Lung (tissue), 12 donors: ENCODE results near the gene FGF19. TPM values are rescaled to one million over a fixed set of nuclear protein-coding genes. Genes with fewer than 3 reads are reported as not detected.

Experiments
- ATAC-seq: fragments of 200-7000 bp; cut with Tn5 transposase; one replicate; pipeline ENCODE4 v1.9.1; 2020; ENCODE audit warnings: moderate number of reproducible peaks; ENCODE audit not compliant: insufficient read depth, low FRiP score
- DNase-seq, 3 donors: peaks; one replicate each; pipeline ENCODE4 v3.0.0-alpha.2; 2013 to 2017
- H3K27ac ChIP-seq, 2 donors: one replicate each; pipeline ENCODE4 v1.5.1; 2013; ENCODE audit warnings: mild to moderate bottlenecking in 2 of 2, moderate library complexity in 2 of 2, control low read depth in 1 of 2, inconsistent platforms in 1 of 2, low read depth in 1 of 2, low read length in 1 of 2
- H3K27me3 ChIP-seq, 3 donors: one replicate each; pipeline ENCODE4 v1.5.1; 2013; ENCODE audit warnings: low read length in 2 of 3; ENCODE audit not compliant: control insufficient read depth in 3 of 3, insufficient read depth in 3 of 3
- H3K36me3 ChIP-seq, 4 donors: one replicate each; pipeline ENCODE4 v1.5.1; 2013; ENCODE audit warnings: low read length in 4 of 4, mild to moderate bottlenecking in 1 of 4, moderate library complexity in 1 of 4; ENCODE audit not compliant: control insufficient read depth in 4 of 4, insufficient read depth in 4 of 4
- H3K4me1 ChIP-seq, 5 donors: one replicate each; pipeline ENCODE4 v1.5.1; 2013; ENCODE audit warnings: low read length in 5 of 5, mild to moderate bottlenecking in 2 of 5, moderate library complexity in 1 of 5; ENCODE audit not compliant: control insufficient read depth in 5 of 5, insufficient read depth in 5 of 5
- H3K4me3 ChIP-seq: one replicate; pipeline ENCODE4 v1.5.1; 2013; ENCODE audit warnings: mild to moderate bottlenecking, control low read depth, moderate library complexity
- H3K9ac ChIP-seq, 2 donors: one replicate each; pipeline ENCODE4 v1.5.1; 2013; ENCODE audit warnings: low read length in 2 of 2, control low read depth in 1 of 2; ENCODE audit not compliant: insufficient read depth in 1 of 2
- H3K9me3 ChIP-seq, 4 donors: one replicate each; pipeline ENCODE4 v1.5.1; 2013; ENCODE audit warnings: low read length in 3 of 4, mild to moderate bottlenecking in 1 of 4, moderate library complexity in 1 of 4; ENCODE audit not compliant: control insufficient read depth in 4 of 4, insufficient read depth in 3 of 4
- WGBS, 2 donors: extraction: QIAGEN DNeasy Blood & Tissue Kit; methylation state at CpG; one replicate each; pipeline ENCODE4 v1.1.7; 2013; 5-methylcytosine and 5-hydroxymethylcytosine counted together
- polyA plus RNA-seq, 2 donors: library from polyadenylated mRNA; stranded (reverse); fragments of 200-250 nt; gene quantifications; one replicate each; pipeline ENCODE4 v1.2.1, GENCODE V29; 2013
- total RNA-seq, 2 donors: library from RNA; depleted of rRNA in 1 of 2; stranded (reverse); fragments of >200 nt in 1 of 2; gene quantifications; one replicate each; pipeline ENCODE4 v1.2.1, GENCODE V29; 2014 to 2021
- TF ChIP-seq, protein P1 (sequence below): IDR thresholded peaks from 2 replicates; pipeline ENCODE4 v1.5.1; 2012; ENCODE audit warnings: mild to moderate bottlenecking; ENCODE audit errors: control extremely low read depth, extremely low read depth
- donor health status: control.
- donor health status: control.
- donor health status: Bipolar disorder and iron deficiency.
- donor health status: healthy.
- donor health status: DM: yes; HTN: yes; CAD: no.

Gene FGF19
- total and polyA plus RNA-seq, 4 donors: 0.09 TPM; not detected in 3

DNA sequence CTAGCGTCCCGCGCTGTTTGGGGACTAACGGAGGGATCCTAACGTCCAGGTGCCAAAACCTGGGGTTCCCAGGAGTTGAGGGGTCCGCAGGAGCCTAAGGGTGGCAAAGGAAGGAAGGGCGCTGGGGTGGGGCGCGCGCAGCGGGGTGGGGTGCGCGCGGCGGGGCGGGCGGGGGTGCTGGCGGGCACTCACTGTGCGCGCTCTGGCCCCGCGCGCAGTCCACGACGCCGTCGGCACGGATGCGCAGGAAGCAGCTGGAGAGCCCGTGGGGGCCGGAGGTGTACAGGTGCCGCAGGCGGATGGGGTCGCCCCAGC lies 412 bp downstream of the FGF19 start:
- no peak overlapping the region for H3K4me3 ChIP-seq
- no peak overlapping the region for H3K27ac ChIP-seq
- no peak overlapping the region for H3K9ac ChIP-seq
- whole genome bisulfite sequencing, 2 donors: 1 to 2% methylated on average over 20 to 34 of the region's 34 CpGs
- H3K9me3 ChIP-seq: no peaks in the 10 kb centered on the region
- DNase-seq: no peak
- peaks cover 0 to 23% (median 9%) of the 10 kb centered on the region in 5 donors for H3K4me1 ChIP-seq
- TF ChIP-seq, protein P1, sequence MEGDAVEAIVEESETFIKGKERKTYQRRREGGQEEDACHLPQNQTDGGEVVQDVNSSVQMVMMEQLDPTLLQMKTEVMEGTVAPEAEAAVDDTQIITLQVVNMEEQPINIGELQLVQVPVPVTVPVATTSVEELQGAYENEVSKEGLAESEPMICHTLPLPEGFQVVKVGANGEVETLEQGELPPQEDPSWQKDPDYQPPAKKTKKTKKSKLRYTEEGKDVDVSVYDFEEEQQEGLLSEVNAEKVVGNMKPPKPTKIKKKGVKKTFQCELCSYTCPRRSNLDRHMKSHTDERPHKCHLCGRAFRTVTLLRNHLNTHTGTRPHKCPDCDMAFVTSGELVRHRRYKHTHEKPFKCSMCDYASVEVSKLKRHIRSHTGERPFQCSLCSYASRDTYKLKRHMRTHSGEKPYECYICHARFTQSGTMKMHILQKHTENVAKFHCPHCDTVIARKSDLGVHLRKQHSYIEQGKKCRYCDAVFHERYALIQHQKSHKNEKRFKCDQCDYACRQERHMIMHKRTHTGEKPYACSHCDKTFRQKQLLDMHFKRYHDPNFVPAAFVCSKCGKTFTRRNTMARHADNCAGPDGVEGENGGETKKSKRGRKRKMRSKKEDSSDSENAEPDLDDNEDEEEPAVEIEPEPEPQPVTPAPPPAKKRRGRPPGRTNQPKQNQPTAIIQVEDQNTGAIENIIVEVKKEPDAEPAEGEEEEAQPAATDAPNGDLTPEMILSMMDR: no peak
- ATAC-seq: no peak
- H3K27me3 ChIP-seq: peaks cover 27 to 49% (median 42%) of the 10 kb centered on the region in 3 donors
- H3K36me3 ChIP-seq: no peaks in the 10 kb centered on the region

DNA sequence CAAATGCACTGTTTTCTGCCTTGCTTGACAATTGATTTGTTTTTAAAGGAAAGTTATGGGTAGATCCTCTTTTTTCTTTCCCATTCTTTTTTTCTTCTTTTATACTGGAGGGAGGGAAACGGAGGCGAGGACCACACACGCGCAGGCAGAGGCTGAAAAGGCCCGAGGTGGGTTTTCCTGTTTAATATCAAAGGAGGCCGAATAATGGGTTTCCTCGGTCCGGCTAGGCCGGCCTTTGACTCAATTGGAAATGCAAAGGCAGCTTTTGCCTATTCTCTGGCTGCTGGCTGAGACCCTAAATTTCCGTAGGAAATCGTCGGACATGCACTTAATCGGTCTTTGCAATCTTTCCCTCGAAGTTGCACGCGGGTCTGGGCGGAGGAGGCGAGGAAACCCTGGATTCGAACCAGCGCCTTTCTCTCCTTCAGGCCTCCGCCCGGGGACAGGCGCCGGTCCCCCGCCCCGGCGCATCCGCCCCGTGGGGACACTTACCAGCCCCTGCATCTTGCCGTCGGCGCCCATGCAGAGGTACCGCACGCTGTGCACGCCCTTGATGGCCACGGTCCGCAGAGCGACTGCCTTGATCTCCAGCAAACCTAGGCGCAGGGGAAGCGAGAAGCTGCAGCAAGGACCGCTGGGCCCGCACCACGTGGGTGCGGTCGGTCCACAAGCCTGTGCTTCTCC lies 911 bp downstream of the FGF19 start:
- H3K27ac ChIP-seq: no peak overlapping the region
- peaks cover 27 to 47% (median 42%) of the 10 kb centered on the region in 3 donors for H3K27me3 ChIP-seq
- WGBS, 2 donors: 6 to 7% methylated on average over 45 of the region's 45 CpGs
- ATAC-seq: no peak
- no peaks in the 10 kb centered on the region for H3K36me3 ChIP-seq
- H3K9ac ChIP-seq: no peak overlapping the region
- no peaks in the 10 kb centered on the region for H3K9me3 ChIP-seq
- no peak overlapping the region for H3K4me3 ChIP-seq
- peaks cover 0 to 23% (median 9%) of the 10 kb centered on the region in 5 donors for H3K4me1 ChIP-seq
- TF ChIP-seq, protein P1: no peak
- peak in 1 of 3 donors; percentile 20 for DNase-seq

- TF ChIP-seq, protein P1: no peak
- peak; percentile 25 to 51 (median 50) for DNase-seq
- Histone ChIP-seq H3K9ac (no peak overlapping the region), H3K4me1 (peaks cover 0 to 23% (median 9%) of the 10 kb centered on the region in 5 donors), H3K27me3 (peaks cover 27 to 44% (median 40%) of the 10 kb centered on the region in 3 donors), H3K9me3 (no peaks in the 10 kb centered on the region), H3K4me3 (no peak overlapping the region), H3K36me3 (no peaks in the 10 kb centered on the region), H3K27ac (no peak overlapping the region)
- ATAC-seq: no peak
- WGBS, 2 donors: 3 to 4% methylated on average over 30 to 35 of the region's 35 CpGs
Measured at GRCh38 chr11:69702239-69702691, 1.6 kb downstream of the FGF19 start.
